ENCODE data around the gene MLH3. TPM values are rescaled to one million over a fixed set of nuclear protein-coding genes. Genes with fewer than 3 reads are reported as not detected.
A peak's percentile ranks its signal among the peaks of the same experiment; 100 is the strongest.

MLH3 gene
- 11.2 TPM for polyA plus RNA-seq (2013, experiment 1 of 2)
- polyA plus RNA-seq (2013, experiment 2 of 2) = 12.3 TPM

DNA sequence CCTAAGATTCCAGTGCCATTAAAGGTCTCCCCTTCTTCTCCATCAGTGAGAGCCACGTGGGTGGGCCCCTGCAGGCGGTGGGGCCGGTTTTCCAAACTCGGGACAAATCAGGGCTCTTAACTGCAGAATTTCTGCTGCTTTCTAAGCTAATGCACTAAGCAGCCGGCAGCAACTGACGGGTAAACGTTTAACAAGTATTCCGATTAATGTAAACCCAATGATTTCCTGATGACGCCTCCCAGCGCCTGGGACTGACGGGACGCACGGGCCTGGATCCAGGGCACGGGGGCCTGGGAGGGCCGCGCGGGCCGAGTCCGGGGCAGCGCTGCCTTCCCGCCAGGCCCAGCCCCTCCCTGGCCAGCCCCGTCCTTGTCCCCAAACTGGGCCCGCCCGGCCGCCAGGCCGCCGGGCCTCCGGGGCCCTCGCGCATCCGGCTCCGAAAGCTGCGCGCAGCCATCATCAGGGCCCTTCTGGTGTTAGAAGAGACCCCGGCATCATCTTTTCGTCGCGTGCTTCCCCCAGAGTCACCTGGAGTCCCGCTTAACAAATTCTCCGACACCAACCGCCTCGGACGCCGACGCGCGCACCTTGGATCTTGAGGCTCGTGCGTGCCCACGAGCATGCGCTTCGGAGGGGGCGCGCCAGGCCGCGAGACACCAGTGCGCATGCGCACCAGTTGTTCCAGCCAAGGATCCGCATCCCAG is at the start of gene MLH3:
Gene MLH3 (minus strand): TSS at position 616 of the 704 bp plus-strand sequence. CDS start 1,812 bp downstream, outside the sequence.
- H3K9me3 ChIP-seq (ENCODE audit: control insufficient read depth, low read length) = no peaks in the 10 kb centered on the region
- H3K27ac ChIP-seq (ENCODE audit: low read depth, low read length, severe bottlenecking) = peak within 1 kb of the TSS; percentile 50
- H3K4me3 ChIP-seq (ENCODE audit: extremely low read depth, insufficient read depth, low read length, poor library complexity, severe bottlenecking) = peak within 1 kb of the TSS; percentile 51
- no peaks in the 10 kb centered on the region for H3K4me1 ChIP-seq (ENCODE audit: control insufficient read depth, insufficient read depth, low read length, poor library complexity, severe bottlenecking)
- WGBS, 2 experiments (ENCODE audit: insufficient coverage in 2 of 2) = 6 to 8% methylated on average over 42 to 56 of the region's 59 CpGs
- peaks cover 13% of the 10 kb centered on the region for H3K36me3 ChIP-seq (ENCODE audit: control insufficient read depth, insufficient read depth, low read length)

DNA sequence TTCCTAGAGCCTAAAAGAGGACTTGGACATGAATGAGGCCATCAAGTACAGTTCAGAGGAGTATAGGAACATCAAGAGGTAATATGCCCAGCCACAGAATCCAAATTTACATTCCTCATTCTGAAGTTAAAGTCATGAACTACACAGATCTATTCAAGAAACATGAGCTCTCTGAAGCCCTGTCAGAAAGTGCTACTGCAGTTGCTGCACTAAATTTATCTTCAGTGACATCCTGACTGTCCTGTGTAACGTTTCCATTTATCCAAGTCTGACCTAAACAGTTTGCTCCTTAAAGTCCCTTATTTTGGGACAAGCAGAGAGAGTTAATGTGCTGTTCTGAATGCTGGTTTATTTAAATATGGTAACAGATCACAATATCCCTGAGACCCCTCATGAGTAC is 47.4 kb upstream of the MLH3 start:
- no CpG with 5 or more reads among the region's 1 CpG for whole genome bisulfite sequencing, 2 experiments (ENCODE audit: insufficient coverage in 2 of 2)
- peaks cover 84% of the 10 kb centered on the region for H3K36me3 ChIP-seq (ENCODE audit: control insufficient read depth, insufficient read depth, low read length)
- no peaks in the 10 kb centered on the region for H3K9me3 ChIP-seq (ENCODE audit: control insufficient read depth, low read length)
- no peak overlapping the region for H3K4me3 ChIP-seq (ENCODE audit: extremely low read depth, insufficient read depth, low read length, poor library complexity, severe bottlenecking)
- no peaks in the 10 kb centered on the region for H3K4me1 ChIP-seq (ENCODE audit: control insufficient read depth, insufficient read depth, low read length, poor library complexity, severe bottlenecking)
- no peak overlapping the region for H3K27ac ChIP-seq (ENCODE audit: low read depth, low read length, severe bottlenecking)

DNA sequence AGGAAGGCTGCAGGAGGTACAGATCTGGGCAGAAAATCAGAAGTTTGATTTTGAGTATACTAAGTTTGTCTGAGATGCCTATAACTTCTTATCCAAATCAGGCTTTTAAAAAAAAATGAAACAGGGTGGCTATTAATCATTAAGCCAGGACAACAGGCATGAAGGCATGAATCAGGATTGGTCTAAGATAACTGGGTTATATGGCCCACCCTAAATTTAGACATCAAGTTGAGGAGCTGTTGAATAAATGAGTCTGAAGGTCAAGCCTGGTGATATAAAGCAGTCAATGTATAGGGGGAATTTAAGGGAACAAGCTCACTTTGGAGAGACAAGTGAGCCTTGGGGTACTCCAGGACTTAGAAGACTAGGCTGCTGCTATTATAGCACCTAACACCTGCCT is 46.9 kb upstream of the MLH3 start:
- H3K27ac ChIP-seq (ENCODE audit: low read depth, low read length, severe bottlenecking) = no peak overlapping the region
- no peaks in the 10 kb centered on the region for H3K9me3 ChIP-seq (ENCODE audit: control insufficient read depth, low read length)
- peaks cover 85% of the 10 kb centered on the region for H3K36me3 ChIP-seq (ENCODE audit: control insufficient read depth, insufficient read depth, low read length)
- H3K4me1 ChIP-seq (ENCODE audit: control insufficient read depth, insufficient read depth, low read length, poor library complexity, severe bottlenecking) = no peaks in the 10 kb centered on the region
- H3K4me3 ChIP-seq (ENCODE audit: extremely low read depth, insufficient read depth, low read length, poor library complexity, severe bottlenecking) = no peak overlapping the region

DNA sequence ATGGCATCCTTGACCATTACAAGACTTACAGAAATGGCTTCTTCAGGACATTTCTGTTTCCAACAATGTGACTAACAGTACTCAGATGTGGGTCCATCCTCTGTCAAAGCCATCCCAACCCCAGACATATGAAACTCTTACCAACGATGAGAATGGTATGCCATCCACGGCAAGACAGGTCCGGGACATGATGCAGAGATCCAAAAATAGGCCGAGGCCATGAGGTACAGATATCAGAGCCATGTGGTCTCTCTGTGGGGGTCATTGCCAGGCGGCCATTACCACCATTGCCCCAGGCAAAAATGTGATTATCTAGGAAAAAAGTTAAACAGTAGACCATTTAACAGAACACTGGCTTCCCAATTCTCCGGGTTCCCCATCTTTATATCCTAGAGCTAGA is 45.7 kb upstream of the MLH3 start:
- H3K36me3 ChIP-seq (ENCODE audit: control insufficient read depth, insufficient read depth, low read length) = peaks cover 87% of the 10 kb centered on the region
- no peak overlapping the region for H3K27ac ChIP-seq (ENCODE audit: low read depth, low read length, severe bottlenecking)
- H3K4me3 ChIP-seq (ENCODE audit: extremely low read depth, insufficient read depth, low read length, poor library complexity, severe bottlenecking) = no peak overlapping the region
- no peaks in the 10 kb centered on the region for H3K4me1 ChIP-seq (ENCODE audit: control insufficient read depth, insufficient read depth, low read length, poor library complexity, severe bottlenecking)
- 87 to 98% methylated on average over 5 of the region's 6 CpGs for WGBS, 2 experiments (ENCODE audit: insufficient coverage in 2 of 2)
- H3K9me3 ChIP-seq (ENCODE audit: control insufficient read depth, low read length) = no peaks in the 10 kb centered on the region

DNA sequence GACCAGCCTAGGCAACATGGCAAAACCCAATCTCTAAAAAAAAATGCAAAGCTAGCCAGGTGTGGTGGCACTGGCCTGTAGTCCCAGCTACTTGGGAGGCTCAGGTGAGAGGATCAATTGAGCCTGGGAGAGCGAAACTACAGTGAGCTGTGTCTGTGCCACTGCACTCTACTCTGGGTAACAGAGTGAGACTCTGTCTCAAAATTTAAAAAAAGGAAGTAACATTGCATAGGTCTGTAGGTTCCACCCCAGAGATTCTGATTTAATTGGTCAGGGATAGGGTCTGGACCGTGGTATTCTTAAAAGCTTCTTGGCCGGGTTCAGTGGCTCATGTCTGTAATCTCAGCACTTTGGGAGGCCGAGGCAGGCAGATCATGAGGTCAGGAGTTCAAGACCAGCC is 44.4 kb upstream of the MLH3 start:
- Histone ChIP-seq H3K4me3 (ENCODE audit: extremely low read depth, insufficient read depth, low read length, poor library complexity, severe bottlenecking) (no peak overlapping the region), H3K9me3 (ENCODE audit: control insufficient read depth, low read length) (no peaks in the 10 kb centered on the region), H3K36me3 (ENCODE audit: control insufficient read depth, insufficient read depth, low read length) (peaks cover 87% of the 10 kb centered on the region), H3K4me1 (ENCODE audit: control insufficient read depth, insufficient read depth, low read length, poor library complexity, severe bottlenecking) (no peaks in the 10 kb centered on the region), H3K27ac (ENCODE audit: low read depth, low read length, severe bottlenecking) (no peak overlapping the region)
- WGBS, 2 experiments (ENCODE audit: insufficient coverage in 2 of 2) = 83 to 96% methylated on average over 3 of the region's 4 CpGs

DNA sequence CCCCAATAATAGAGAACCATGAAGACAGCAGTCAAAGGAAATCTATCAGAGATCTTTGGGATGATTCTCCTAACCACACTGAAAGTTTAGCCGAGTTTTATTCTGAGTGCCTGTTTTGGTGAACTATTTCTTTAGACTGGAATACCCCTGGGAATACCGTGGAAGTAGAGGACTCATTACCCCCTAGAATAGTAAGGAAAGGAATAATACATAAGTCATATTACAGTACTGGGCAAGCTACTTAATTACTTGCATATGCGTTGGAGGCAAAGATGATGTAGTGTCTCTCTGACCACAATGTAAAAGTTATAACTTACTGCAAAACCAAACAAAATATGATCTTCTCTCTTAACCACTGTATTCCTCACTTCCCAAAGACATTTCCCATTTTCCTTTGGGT is 43.6 kb upstream of the MLH3 start:
- 100% methylated on average over 1 of the region's 3 CpGs; no CpG with 5 or more reads in 1 of the 2 experiments for WGBS, 2 experiments (ENCODE audit: insufficient coverage in 2 of 2)
- Histone ChIP-seq H3K4me3 (ENCODE audit: extremely low read depth, insufficient read depth, low read length, poor library complexity, severe bottlenecking) (no peak overlapping the region), H3K4me1 (ENCODE audit: control insufficient read depth, insufficient read depth, low read length, poor library complexity, severe bottlenecking) (no peaks in the 10 kb centered on the region), H3K27ac (ENCODE audit: low read depth, low read length, severe bottlenecking) (no peak overlapping the region), H3K36me3 (ENCODE audit: control insufficient read depth, insufficient read depth, low read length) (peaks cover 85% of the 10 kb centered on the region), H3K9me3 (ENCODE audit: control insufficient read depth, low read length) (no peaks in the 10 kb centered on the region)

DNA sequence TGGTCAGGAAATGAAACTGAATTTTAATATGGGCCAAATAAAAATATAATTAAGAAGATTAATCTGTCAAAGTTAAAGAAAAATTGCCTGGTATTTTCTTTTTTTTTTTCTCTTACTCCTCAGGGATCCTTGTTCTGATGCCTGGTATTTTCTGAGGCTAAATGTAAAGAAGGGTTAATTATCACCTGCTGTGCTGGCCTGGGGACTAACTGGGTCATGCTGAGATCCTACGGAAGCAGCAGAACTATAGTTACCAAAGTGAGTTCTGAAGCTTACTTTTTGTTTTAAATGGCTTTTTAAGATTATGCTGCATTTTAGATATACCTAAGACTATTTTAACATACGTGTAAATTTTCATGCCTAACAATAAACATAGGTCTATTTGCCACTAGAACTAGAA is 41.4 kb upstream of the MLH3 start:
- Histone ChIP-seq H3K4me3 (ENCODE audit: extremely low read depth, insufficient read depth, low read length, poor library complexity, severe bottlenecking) (no peak overlapping the region), H3K4me1 (ENCODE audit: control insufficient read depth, insufficient read depth, low read length, poor library complexity, severe bottlenecking) (no peaks in the 10 kb centered on the region), H3K36me3 (ENCODE audit: control insufficient read depth, insufficient read depth, low read length) (peaks cover 79% of the 10 kb centered on the region), H3K9me3 (ENCODE audit: control insufficient read depth, low read length) (no peaks in the 10 kb centered on the region), H3K27ac (ENCODE audit: low read depth, low read length, severe bottlenecking) (no peak overlapping the region)
- 63% methylated on average over 1 of the region's 2 CpGs; no CpG with 5 or more reads in 1 of the 2 experiments for WGBS, 2 experiments (ENCODE audit: insufficient coverage in 2 of 2)

DNA sequence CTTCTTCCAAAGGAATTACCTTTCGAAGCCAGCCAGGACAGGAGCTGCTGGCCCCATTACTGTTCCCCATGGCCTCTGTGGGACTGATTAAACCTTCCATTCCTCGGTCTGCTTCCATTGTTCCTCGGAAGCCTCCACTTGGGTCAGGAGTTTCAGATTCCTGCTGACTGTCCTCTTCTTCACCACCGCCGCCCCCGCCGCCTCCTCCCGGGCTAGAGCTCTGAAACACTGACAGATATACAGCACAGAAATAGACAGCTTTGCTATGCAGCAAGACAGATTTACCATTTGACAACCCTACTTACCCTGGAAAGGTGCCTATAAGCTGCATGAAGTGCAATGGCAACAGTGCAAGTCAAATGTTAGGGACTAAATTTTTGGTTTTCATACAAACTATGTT is 40.0 kb upstream of the MLH3 start:
- WGBS, 2 experiments (ENCODE audit: insufficient coverage in 2 of 2) = 78 to 86% methylated on average over 5 to 8 of the region's 8 CpGs
- no peak overlapping the region for H3K4me3 ChIP-seq (ENCODE audit: extremely low read depth, insufficient read depth, low read length, poor library complexity, severe bottlenecking)
- H3K4me1 ChIP-seq (ENCODE audit: control insufficient read depth, insufficient read depth, low read length, poor library complexity, severe bottlenecking) = no peaks in the 10 kb centered on the region
- peaks cover 79% of the 10 kb centered on the region for H3K36me3 ChIP-seq (ENCODE audit: control insufficient read depth, insufficient read depth, low read length)
- H3K9me3 ChIP-seq (ENCODE audit: control insufficient read depth, low read length) = no peaks in the 10 kb centered on the region
- no peak overlapping the region for H3K27ac ChIP-seq (ENCODE audit: low read depth, low read length, severe bottlenecking)

DNA sequence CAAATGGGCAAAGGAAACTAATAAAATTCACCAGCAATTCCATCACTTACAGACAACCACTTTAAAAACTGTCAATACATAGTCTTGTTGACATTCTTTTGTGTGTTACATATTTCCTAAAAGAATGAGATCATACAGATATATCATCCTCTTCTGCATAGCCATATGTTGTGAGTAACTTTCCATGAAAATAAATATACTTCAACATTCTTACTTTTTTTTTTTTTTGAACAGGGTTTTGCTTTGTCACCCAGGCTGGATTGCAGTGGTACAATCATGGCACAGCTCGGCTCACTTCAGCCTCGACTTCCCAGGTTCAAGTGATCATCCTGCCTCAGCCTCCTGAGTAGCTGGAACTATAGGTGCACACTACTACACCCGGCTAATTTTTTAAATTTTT is 39.1 kb upstream of the MLH3 start:
- 96 to 97% methylated on average over 3 of the region's 3 CpGs for WGBS, 2 experiments (ENCODE audit: insufficient coverage in 2 of 2)
- H3K4me1 ChIP-seq (ENCODE audit: control insufficient read depth, insufficient read depth, low read length, poor library complexity, severe bottlenecking) = no peaks in the 10 kb centered on the region
- no peak overlapping the region for H3K4me3 ChIP-seq (ENCODE audit: extremely low read depth, insufficient read depth, low read length, poor library complexity, severe bottlenecking)
- H3K27ac ChIP-seq (ENCODE audit: low read depth, low read length, severe bottlenecking) = no peak overlapping the region
- H3K36me3 ChIP-seq (ENCODE audit: control insufficient read depth, insufficient read depth, low read length) = peaks cover 78% of the 10 kb centered on the region
- no peaks in the 10 kb centered on the region for H3K9me3 ChIP-seq (ENCODE audit: control insufficient read depth, low read length)

DNA sequence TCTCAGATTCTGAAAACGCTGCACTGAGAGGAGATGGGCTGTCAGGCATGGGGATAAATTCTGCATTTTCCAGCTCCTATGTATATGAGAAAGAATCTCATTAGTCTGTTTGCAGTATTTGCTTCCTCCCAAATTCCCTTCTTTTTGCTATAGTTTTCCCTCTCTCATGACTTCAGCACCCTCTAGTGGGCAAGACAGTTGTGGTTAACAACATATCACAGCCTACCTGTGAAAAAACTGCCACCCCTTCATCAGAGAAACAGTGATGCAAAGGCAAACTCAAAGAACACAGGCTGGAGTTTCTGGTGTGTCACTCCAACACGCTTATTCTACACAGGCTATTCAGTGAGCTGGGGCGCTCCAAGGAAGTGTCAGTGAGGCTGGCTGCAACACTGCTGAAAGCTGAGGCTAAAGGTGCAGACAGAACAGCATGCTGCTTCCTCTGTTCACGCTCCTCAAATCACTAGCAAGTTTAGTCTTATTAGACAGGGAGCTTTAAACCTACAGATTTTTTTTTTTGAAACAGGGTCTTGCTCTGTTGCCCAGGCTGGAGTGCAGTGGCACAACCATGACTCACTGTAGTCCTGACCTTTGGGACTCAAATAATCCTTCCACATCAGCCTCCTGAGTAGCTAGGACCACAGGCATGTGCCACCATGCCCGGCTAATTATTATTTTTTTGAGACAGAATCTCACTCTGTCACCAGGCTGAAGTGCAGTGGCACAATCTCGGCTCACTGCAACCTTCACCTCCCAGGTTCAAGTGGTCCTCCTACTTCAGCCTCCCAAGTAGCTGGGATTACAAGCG is 37.5 kb upstream of the MLH3 start:
- 61 to 81% methylated on average over 4 to 6 of the region's 7 CpGs for WGBS, 2 experiments (ENCODE audit: insufficient coverage in 2 of 2)
- Histone ChIP-seq H3K4me3 (ENCODE audit: extremely low read depth, insufficient read depth, low read length, poor library complexity, severe bottlenecking) (no peak overlapping the region), H3K4me1 (ENCODE audit: control insufficient read depth, insufficient read depth, low read length, poor library complexity, severe bottlenecking) (no peaks in the 10 kb centered on the region), H3K36me3 (ENCODE audit: control insufficient read depth, insufficient read depth, low read length) (peaks cover 78% of the 10 kb centered on the region), H3K9me3 (ENCODE audit: control insufficient read depth, low read length) (no peaks in the 10 kb centered on the region), H3K27ac (ENCODE audit: low read depth, low read length, severe bottlenecking) (no peak overlapping the region)

DNA sequence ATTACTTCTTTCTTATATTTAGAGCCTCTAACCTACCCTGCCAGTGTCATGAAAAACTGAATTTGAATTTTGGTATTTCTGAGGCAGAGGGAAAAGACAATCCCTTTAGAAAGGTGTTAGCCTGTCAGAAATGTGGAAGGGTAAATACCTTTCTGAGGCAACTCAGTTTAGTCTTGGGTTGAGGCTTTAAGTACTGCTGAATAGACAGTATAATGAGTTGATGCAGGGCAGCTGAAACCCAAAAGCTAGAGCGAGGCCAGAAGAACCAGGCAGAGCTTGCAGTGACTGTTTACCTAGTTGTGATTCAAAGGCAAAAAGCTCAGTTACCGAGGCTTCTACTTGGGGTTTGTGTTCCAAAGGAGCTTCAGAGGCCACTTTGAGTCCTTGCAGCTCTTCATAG is 36.9 kb upstream of the MLH3 start:
- H3K4me3 ChIP-seq (ENCODE audit: extremely low read depth, insufficient read depth, low read length, poor library complexity, severe bottlenecking) = no peak overlapping the region
- H3K36me3 ChIP-seq (ENCODE audit: control insufficient read depth, insufficient read depth, low read length) = peaks cover 74% of the 10 kb centered on the region
- no peak overlapping the region for H3K27ac ChIP-seq (ENCODE audit: low read depth, low read length, severe bottlenecking)
- no peaks in the 10 kb centered on the region for H3K9me3 ChIP-seq (ENCODE audit: control insufficient read depth, low read length)
- 92 to 94% methylated on average over 2 of the region's 2 CpGs for WGBS, 2 experiments (ENCODE audit: insufficient coverage in 2 of 2)
- no peaks in the 10 kb centered on the region for H3K4me1 ChIP-seq (ENCODE audit: control insufficient read depth, insufficient read depth, low read length, poor library complexity, severe bottlenecking)

Data from mesodermal cell (in vitro differentiated cells).